ENCODE data around the gene P4HB.
A peak's percentile ranks its signal among the peaks of the same experiment; 100 is the strongest.

P4HB gene

GRCh38 chr17:81889602-81890001 is 29.3 kb upstream of the P4HB start:
- peak overlapping the region in 2 of 3 experiments; percentile 24 to 41 for H3K27ac Mint-ChIP-seq
- no peak for TF ChIP-seq CTCF (IDR thresholded peaks at IDR 0.05; ENCODE audit: unreplicated experiment in 3 of 3)
- H3K4me1 Mint-ChIP-seq, result peaks cover 4% of the 10 kb centered on the region
- peak overlapping the region; percentile 85 to 90 (median 87) for H3K4me3 Mint-ChIP-seq
- peaks cover 39% of the 10 kb centered on the region for H3K36me3 Mint-ChIP-seq (ENCODE audit: low read depth)
- H3K9me3 Mint-ChIP-seq, result no peaks in the 10 kb centered on the region
- no peaks in the 10 kb centered on the region for H3K27me3 Mint-ChIP-seq (ENCODE audit: low read depth)

DNA sequence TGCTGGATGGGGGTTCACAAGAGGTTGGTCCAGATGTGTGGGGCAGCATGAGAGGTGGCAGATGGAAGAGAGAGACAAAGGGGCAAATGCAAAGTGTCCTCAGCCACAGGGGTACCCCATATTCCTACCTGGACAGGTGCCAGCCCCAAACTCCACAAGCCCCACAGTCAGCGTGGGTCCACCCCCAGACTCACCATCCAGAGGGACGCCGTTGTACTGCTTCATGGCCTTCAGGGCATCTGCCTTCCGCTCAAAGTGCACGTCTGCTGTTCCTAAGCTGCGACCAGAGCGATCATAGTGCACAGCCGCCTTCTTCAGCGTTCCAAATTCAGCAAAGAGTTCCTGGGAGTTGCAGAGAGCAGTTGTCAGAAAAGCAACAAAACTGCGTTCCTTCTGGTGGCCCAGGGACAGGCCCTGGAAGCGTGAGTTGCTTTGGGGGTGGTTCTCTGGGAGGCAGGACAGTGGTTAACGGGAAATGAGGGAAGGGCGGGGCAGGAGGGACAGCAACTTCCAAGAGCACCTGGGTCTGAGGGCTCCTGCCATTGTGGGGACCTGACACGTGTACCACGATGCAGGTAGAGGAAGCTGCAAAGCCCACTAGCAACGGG is 28.8 kb upstream of the P4HB start:
- Mint-ChIP-seq H3K9me3 (no peaks in the 10 kb centered on the region), H3K36me3 (ENCODE audit: low read depth) (peaks cover 44% of the 10 kb centered on the region), H3K27me3 (ENCODE audit: low read depth) (no peaks in the 10 kb centered on the region), H3K4me1 (peaks cover 4% of the 10 kb centered on the region), H3K27ac (peak overlapping the region in 2 of 3 experiments; percentile 24 to 41), H3K4me3 (peak overlapping the region; percentile 83 to 87 (median 85))
- no peak for TF ChIP-seq CTCF (IDR thresholded peaks at IDR 0.05; ENCODE audit: unreplicated experiment in 3 of 3)

- TF ChIP-seq CTCF (IDR thresholded peaks at IDR 0.05; ENCODE audit: unreplicated experiment in 3 of 3), result no peak
- Mint-ChIP-seq H3K4me3 (peak overlapping the region; percentile 74 to 87 (median 85)), H3K27ac (no peak overlapping the region), H3K27me3 (ENCODE audit: low read depth) (no peaks in the 10 kb centered on the region), H3K9me3 (no peaks in the 10 kb centered on the region), H3K36me3 (ENCODE audit: low read depth) (peaks cover 46% of the 10 kb centered on the region), H3K4me1 (peaks cover 4% of the 10 kb centered on the region)
Measured at GRCh38 chr17:81888105-81888987, 28.0 kb upstream of the P4HB start.

- H3K27ac Mint-ChIP-seq, result no peak overlapping the region
- no peak for TF ChIP-seq CTCF (IDR thresholded peaks at IDR 0.05; ENCODE audit: unreplicated experiment in 3 of 3)
- no peaks in the 10 kb centered on the region for H3K9me3 Mint-ChIP-seq
- peaks cover 4% of the 10 kb centered on the region for H3K4me1 Mint-ChIP-seq
- peaks cover 58% of the 10 kb centered on the region for H3K36me3 Mint-ChIP-seq (ENCODE audit: low read depth)
- H3K4me3 Mint-ChIP-seq, result peak overlapping the region in 1 of 3 experiments; percentile 45
- no peaks in the 10 kb centered on the region for H3K27me3 Mint-ChIP-seq (ENCODE audit: low read depth)
Measured at GRCh38 chr17:81885869-81886548, 25.7 kb upstream of the P4HB start.

DNA sequence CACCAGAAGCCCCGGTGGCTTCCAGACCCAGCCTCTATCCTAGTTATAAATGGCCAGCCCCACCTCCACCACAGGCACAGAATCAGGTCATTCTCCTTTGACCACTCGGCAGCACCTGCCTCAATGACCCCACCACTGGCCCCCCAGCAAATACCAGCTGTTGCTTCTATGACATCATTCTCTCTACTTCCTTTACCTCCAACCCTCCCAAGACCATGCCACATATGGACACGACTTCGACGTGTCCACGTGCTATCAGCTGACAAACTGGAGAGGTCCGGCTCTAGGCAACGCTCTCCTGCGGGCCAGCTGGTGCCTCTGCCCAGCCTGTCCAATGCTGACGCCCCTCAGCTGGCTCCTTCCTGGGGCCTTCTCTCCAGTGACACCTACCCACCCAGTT is 25.1 kb upstream of the P4HB start:
- Mint-ChIP-seq H3K27me3 (ENCODE audit: low read depth) (no peaks in the 10 kb centered on the region), H3K27ac (no peak overlapping the region), H3K9me3 (no peaks in the 10 kb centered on the region), H3K36me3 (ENCODE audit: low read depth) (peaks cover 60% of the 10 kb centered on the region), H3K4me3 (peak overlapping the region in 2 of 3 experiments; percentile 19 to 45), H3K4me1 (peaks cover 4% of the 10 kb centered on the region)
- TF ChIP-seq CTCF (IDR thresholded peaks at IDR 0.05; ENCODE audit: unreplicated experiment in 3 of 3), result no peak
